GM21528 (cell line): Measurements from ENCODE around the gene FAM156A.
"Not testable (repeated sequence)": the region's sequence is repeated elsewhere in the genome, so short reads cannot be mapped to it uniquely, and the experiment has no call there.

Experiments
- ATAC-seq: cut with Tn5 transposase; IDR thresholded peaks from one replicate; pipeline ENCODE4 v1.9.1; 2021; ENCODE audit warnings: mild to moderate bottlenecking, moderate library complexity; ENCODE audit not compliant: unreplicated experiment, low FRiP score

The FAM156A gene

GRCh38 chrX:52967922-52968321 lies 9.6 kb upstream of the FAM156A start:
- ATAC-seq, result not testable (repeated sequence)

DNA sequence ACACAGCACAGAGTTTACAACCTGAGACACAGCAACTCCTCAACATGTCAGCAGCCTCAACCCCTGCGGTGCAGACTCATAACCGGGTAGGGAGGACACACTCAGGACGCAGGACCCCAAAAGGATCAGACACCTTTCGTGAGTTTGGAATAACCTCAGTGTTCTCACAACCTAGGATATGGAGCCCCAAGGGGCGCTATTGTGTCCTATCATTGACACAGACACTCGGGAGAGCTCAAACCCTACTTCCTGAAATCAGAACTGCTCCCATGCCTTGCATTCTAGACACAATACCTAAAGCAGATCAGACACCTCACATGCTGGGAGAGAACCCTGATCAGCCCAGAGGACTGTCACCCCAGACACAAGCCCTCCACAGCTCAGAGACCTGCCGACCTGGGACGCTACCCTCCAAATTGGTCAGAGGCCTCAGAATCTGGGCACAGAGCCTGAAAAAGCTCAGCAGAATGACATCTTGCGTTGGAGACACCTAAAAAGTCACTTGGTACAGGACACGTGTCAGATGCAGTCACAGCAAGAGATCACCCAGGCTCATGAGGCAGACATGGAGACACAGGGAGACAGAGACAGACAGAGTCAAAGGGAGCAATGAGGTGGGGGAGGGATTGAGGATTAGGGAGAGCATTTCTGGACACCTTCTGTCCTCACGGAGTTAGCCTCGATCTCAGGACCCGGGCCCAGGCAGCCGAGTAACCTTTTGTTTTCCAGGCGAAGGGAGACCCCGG lies 8.8 kb upstream of the FAM156A start:
- ATAC-seq, result not testable (repeated sequence)

- ATAC-seq, result peak; percentile 35
Observed at GRCh38 chrX:52958961-52959360, 643 bp upstream of the FAM156A start.

- not testable (repeated sequence) for ATAC-seq
Observed at GRCh38 chrX:52949884-52950283, 8.4 kb downstream of the FAM156A start.

GRCh38 chrX:52949325-52949724 lies 9.0 kb downstream of the FAM156A start:
- not testable (repeated sequence) for ATAC-seq

DNA sequence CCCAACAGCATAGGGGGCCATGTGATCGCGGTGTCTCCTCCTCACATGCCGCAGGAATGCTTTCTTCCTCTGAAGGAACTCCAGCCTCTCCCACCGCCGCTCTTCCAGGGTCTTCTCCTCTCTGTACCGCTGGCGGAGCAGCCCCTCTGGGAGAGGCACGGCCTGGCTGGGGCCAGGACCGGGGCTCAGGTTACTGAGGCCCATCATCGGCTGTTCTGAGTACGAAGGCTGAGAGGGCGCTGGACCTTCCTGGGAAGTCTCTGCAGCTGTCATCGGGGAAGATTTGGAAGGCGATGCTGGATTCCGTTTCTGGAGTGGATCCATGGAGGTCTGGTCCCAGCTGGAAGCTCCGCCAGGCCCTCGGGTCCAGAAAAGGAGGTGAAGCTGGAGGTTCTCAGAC lies 10.1 kb downstream of the FAM156A start:
- ATAC-seq, result not testable (repeated sequence)

- ATAC-seq, result not testable (repeated sequence)
Observed at GRCh38 chrX:52947501-52947900, 10.8 kb downstream of the FAM156A start.

DNA sequence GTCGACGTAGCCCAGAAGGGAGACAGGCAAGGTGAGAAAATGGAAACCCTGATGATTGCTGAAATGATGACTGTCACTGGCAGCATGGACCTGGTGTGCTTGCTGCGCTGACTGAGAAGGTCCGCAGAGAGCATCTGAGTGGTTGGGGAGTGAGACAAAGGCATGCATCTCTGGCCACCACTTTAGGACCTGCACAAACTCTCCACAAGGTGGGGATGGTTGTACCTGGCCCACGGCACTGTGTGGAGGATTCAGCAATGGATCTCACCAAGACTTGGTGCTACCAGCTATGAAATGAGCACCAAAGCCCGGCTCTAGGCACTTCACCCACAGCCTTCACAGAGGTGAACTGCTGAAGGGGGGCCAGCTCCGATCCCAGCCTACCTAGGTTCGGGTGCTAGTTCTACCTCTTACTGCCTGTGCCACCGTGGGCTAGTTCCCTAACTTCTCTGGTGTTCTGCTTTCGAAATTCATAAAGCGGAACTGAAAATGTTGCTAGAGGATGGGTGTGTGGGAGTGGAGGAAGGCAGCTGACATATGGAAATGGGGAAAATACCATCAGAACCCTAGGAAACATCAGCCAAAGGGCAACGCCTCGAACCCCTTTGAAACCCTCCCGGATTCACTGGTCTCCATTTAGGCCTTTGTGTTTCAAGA lies 12.4 kb downstream of the FAM156A start:
- not testable (repeated sequence) for ATAC-seq

- ATAC-seq, result not testable (repeated sequence)
Observed at GRCh38 chrX:52941728-52942127, 16.6 kb downstream of the FAM156A start.

DNA sequence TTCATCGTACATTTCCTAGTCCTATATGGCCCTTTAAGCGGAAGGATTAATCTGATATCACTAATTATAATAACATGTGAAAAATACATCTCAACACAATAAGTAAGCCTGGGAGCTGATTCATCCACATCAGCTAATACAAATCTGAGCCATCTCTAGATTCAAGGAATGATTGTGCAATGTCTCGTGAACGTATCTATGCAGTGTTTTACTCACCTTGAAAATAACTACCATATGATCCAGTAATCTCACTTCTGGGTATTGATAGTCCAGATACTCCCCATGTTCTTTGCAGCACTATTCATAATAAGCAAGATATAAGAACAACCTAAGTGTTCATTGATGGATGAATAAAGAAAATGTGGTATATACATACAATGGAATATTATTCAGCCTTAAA lies 17.6 kb downstream of the FAM156A start:
- ATAC-seq, result not testable (repeated sequence)

DNA sequence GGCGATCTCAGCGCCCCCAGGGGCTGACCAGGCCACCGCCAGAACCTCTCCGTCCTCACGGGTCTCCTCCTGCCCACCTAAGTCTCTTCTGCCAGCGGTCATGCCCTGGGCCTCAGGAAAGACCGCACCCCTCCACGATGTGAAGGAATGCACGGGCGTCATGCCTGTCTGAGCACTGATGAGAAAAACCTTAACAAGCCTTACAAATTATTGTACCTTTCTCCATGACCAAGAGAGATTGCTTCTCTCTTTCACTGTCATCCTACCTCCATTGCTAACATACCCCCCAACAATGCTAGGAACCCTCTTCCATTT lies 22.9 kb downstream of the FAM156A start:
- not testable (repeated sequence) for ATAC-seq

DNA sequence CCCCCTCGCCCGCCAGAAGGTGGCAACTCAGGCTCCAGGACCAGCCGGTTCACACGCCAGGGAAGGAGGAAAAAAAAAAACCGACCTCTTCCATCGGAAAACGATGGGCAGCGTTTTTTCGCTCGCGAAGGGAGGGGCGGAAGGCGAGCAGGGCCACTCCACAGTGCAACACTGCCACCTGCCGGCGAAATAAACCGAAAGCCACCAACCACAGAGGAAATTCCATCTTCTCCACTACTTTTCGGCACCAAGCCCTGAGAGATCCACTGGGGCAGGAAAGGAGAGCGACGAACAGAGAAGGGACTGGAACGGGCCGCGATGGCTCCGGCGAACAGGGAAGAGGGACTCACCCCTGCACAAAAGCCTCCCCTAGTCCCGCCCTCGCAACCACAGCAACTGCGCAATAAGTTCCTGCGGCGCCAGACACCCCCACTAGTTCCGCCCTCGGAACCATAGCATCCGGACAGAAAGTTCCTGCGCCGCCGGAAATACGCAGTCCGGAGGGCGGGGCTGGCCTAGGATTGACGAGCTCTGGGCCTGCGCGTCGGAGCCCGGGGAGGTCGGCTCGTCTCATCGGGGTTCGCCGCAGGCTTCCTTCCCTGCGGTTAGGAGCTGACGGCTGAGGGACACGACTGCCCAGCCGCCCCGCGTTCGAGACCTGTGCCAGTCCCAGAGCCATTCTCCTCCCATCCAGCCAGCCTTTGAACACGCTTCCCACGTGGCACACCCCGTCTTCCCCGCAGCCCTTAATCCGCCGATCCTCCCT lies 23.4 kb downstream of the FAM156A start:
- peak; percentile 88 for ATAC-seq

GRCh38 chrX:52933976-52934703 lies 24.2 kb downstream of the FAM156A start:
- peak; percentile 29 for ATAC-seq

DNA sequence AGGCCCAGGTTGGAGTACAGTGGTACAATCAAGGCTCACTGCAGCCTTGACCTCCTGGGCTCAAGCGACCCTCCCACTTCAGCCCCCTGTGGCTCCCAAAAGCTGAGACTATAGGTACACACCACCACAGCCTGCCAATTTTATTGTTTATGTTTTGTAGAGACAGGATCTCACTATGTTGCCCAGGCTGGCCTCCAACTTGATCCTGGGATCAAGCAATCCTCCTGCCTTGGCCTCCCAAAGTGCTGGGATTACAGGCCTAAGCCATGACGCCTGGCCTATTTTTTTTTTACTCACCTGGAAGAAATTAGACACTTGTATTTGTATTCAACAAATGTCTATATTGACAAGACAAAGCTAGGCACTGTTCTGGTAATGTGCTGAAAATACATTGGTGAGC lies 25.1 kb downstream of the FAM156A start:
- no peak for ATAC-seq

DNA sequence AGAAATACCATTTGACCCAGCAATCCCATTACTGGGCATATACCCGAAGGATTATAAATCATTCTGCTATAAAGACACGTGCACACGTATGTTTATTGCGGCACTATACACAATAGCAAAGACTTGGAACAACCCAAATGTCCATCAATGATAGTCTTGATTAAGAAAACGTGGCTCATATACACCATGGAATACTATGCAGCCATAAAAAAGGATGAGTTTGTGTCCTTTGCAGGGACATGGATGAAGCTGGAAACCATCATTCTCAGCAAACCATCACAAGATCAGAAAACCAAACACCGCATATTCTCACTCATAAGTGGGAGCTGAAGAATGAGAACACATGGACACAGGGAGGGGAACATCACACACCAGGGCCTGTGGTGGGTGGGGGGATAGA lies 28.1 kb downstream of the FAM156A start:
- ATAC-seq, result not testable (repeated sequence)

DNA sequence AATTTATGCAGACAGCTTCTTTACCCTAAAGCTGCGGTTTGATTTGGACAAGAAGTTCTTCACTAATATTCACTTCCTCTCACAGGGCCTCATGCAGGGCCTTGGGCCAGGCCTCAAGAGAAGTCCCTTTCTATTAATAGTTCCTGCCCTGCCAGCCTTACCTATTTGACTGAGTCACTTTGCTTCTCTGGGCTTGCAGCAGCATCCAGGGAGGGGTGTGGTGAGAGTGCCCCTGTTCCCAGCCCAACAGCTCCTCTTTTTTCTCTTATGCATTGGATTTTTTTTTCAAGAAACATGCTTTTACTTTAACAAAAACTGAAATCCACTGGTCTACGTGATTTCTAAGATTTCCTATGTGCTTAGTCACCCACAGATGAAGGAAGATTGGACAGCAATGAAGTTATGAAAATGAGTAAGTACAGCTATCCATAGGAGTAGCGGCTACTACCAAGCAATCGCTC lies 34.5 kb downstream of the FAM156A start:
- ATAC-seq, result no peak

DNA sequence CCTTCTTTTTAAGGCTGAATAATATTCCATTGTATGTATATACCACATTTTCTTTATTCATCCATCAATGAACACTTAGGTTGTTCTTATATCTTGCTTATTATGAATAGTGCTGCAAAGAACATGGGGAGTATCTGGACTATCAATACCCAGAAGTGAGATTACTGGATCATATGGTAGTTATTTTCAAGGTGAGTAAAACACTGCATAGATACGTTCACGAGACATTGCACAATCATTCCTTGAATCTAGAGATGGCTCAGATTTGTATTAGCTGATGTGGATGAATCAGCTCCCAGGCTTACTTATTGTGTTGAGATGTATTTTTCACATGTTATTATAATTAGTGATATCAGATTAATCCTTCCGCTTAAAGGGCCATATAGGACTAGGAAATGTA lies 43.6 kb downstream of the FAM156A start:
- ATAC-seq, result not testable (repeated sequence)

GRCh38 chrX:52913681-52914080 lies 44.6 kb downstream of the FAM156A start:
- ATAC-seq, result not testable (repeated sequence)

DNA sequence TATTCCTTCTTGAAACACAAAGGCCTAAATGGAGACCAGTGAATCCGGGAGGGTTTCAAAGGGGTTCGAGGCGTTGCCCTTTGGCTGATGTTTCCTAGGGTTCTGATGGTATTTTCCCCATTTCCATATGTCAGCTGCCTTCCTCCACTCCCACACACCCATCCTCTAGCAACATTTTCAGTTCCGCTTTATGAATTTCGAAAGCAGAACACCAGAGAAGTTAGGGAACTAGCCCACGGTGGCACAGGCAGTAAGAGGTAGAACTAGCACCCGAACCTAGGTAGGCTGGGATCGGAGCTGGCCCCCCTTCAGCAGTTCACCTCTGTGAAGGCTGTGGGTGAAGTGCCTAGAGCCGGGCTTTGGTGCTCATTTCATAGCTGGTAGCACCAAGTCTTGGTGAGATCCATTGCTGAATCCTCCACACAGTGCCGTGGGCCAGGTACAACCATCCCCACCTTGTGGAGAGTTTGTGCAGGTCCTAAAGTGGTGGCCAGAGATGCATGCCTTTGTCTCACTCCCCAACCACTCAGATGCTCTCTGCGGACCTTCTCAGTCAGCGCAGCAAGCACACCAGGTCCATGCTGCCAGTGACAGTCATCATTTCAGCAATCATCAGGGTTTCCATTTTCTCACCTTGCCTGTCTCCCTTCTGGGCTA lies 48.9 kb downstream of the FAM156A start:
- not testable (repeated sequence) for ATAC-seq

DNA sequence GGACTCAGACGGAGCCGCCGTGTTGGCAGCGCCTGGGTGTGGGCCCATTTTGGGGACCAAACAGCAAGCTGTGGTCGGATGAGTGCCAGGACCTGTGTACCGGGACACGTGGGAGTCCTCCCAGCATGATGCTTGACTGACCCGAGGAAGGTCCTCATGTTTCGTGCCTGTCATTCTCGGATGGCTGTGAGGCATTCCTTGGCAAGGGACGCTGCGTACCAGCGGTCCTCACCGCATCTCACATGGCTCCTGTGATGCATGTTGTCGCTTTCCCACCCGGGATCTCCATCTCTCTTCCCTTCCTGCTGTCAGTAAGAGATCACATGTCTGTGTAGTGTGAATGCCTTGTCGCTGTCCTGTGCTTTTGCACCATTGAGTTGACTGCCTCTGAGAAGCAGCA lies 50.4 kb downstream of the FAM156A start:
- not testable (repeated sequence) for ATAC-seq
